Neural crest cell (in vitro differentiated cells): Measurements from ENCODE around the gene CES3. TPM values are rescaled to one million over a fixed set of nuclear protein-coding genes. Genes with fewer than 3 reads are reported as not detected.

Experiments
- DNase-seq: peaks from one replicate; pipeline ENCODE4 v3.0.0; 2021; ENCODE audit warnings: low read depth, mixed read lengths, low spot score
- H3K27ac Mint-ChIP-seq: one replicate; pipeline ENCODE4 v1.8.0; 2021; ENCODE audit warnings: mild to moderate bottlenecking, mixed read lengths; ENCODE audit not compliant: unreplicated experiment
- H3K27me3 Mint-ChIP-seq: 2 replicates; pipeline ENCODE4 v1.8.0; 2021; ENCODE audit warnings: low read depth, mild to moderate bottlenecking, mixed read lengths
- H3K36me3 Mint-ChIP-seq: 2 replicates; pipeline ENCODE4 v1.8.0; 2021; ENCODE audit warnings: low read depth, mild to moderate bottlenecking, mixed read lengths
- H3K4me1 Mint-ChIP-seq: 2 replicates; pipeline ENCODE4 v1.8.0; 2021; ENCODE audit warnings: mixed read lengths
- H3K4me3 Mint-ChIP-seq: one replicate; pipeline ENCODE4 v1.8.0; 2021; ENCODE audit warnings: mild to moderate bottlenecking, mixed read lengths
- H3K9me3 Mint-ChIP-seq: 2 replicates; pipeline ENCODE4 v1.8.0; 2021; ENCODE audit warnings: mixed read lengths
- CTCF ChIP-seq: fragments of 200-600 bp; sonication (generic); conservative IDR thresholded peaks from 2 replicates; pipeline ENCODE4 v1.5.0; 2021; ENCODE audit warnings: antibody characterized with exemption, mild to moderate bottlenecking
- total RNA-seq: library from RNA; stranded (reverse); gene quantifications from 2 replicates; pipeline ENCODE4 v1.2.1, GENCODE V29; 2021

Gene CES3
- total RNA-seq, 1 donor from 2014 or later = 3.2 TPM

GRCh38 chr16:67016143-67016542 is 55.1 kb downstream of the CES3 start:
- Mint-ChIP-seq H3K27me3 (peaks cover 33% of the 10 kb centered on the region), H3K27ac (peak overlapping the region; percentile 84), H3K36me3 (no peaks in the 10 kb centered on the region), H3K4me3 (peak overlapping the region; percentile 41), H3K9me3 (no peaks in the 10 kb centered on the region), H3K4me1 (peaks cover 6% of the 10 kb centered on the region)
- TF ChIP-seq CTCF = no peak
- no peak for DNase-seq

GRCh38 chr16:67016681-67017420 is 55.8 kb downstream of the CES3 start:
- DNase-seq = no peak
- H3K27ac Mint-ChIP-seq = peak overlapping the region; percentile 84
- no peaks in the 10 kb centered on the region for H3K36me3 Mint-ChIP-seq
- H3K4me3 Mint-ChIP-seq = no peak overlapping the region
- H3K27me3 Mint-ChIP-seq = peaks cover 33% of the 10 kb centered on the region
- TF ChIP-seq CTCF = no peak
- peaks cover 6% of the 10 kb centered on the region for H3K4me1 Mint-ChIP-seq
- H3K9me3 Mint-ChIP-seq = no peaks in the 10 kb centered on the region

GRCh38 chr16:67017421-67017750 is 56.3 kb downstream of the CES3 start:
- Mint-ChIP-seq H3K27me3 (peaks cover 33% of the 10 kb centered on the region), H3K9me3 (no peaks in the 10 kb centered on the region), H3K4me1 (peaks cover 6% of the 10 kb centered on the region), H3K27ac (no peak overlapping the region), H3K36me3 (no peaks in the 10 kb centered on the region), H3K4me3 (peak overlapping the region; percentile 47)
- no peak for TF ChIP-seq CTCF
- DNase-seq = no peak

- DNase-seq = peak; percentile 74
- Mint-ChIP-seq H3K4me3 (peak overlapping the region; percentile 47), H3K36me3 (no peaks in the 10 kb centered on the region), H3K9me3 (no peaks in the 10 kb centered on the region), H3K27me3 (peaks cover 32% of the 10 kb centered on the region), H3K4me1 (peaks cover 10% of the 10 kb centered on the region), H3K27ac (no peak overlapping the region)
- peak; percentile 82 for TF ChIP-seq CTCF
Observed at GRCh38 chr16:67017810-67018488, 56.9 kb downstream of the CES3 start.

GRCh38 chr16:67019171-67019570 is 58.1 kb downstream of the CES3 start:
- no peak overlapping the region for H3K4me3 Mint-ChIP-seq
- H3K27me3 Mint-ChIP-seq = peaks cover 25% of the 10 kb centered on the region
- no peaks in the 10 kb centered on the region for H3K36me3 Mint-ChIP-seq
- H3K27ac Mint-ChIP-seq = no peak overlapping the region
- DNase-seq = no peak
- no peak for TF ChIP-seq CTCF
- H3K4me1 Mint-ChIP-seq = peaks cover 12% of the 10 kb centered on the region
- H3K9me3 Mint-ChIP-seq = no peaks in the 10 kb centered on the region
